Fibroblast of skin of left quadriceps (primary cell): ENCODE measurements around the gene KHSRP.
A peak's percentile ranks its signal among the peaks of the same experiment; 100 is the strongest.

Source experiments
- DNase-seq, 2 experiments: peaks; one replicate each; pipeline ENCODE4 v3.0.0-alpha.2; 2013; ENCODE audit warnings: low read depth in 2 of 2

Gene KHSRP

DNA sequence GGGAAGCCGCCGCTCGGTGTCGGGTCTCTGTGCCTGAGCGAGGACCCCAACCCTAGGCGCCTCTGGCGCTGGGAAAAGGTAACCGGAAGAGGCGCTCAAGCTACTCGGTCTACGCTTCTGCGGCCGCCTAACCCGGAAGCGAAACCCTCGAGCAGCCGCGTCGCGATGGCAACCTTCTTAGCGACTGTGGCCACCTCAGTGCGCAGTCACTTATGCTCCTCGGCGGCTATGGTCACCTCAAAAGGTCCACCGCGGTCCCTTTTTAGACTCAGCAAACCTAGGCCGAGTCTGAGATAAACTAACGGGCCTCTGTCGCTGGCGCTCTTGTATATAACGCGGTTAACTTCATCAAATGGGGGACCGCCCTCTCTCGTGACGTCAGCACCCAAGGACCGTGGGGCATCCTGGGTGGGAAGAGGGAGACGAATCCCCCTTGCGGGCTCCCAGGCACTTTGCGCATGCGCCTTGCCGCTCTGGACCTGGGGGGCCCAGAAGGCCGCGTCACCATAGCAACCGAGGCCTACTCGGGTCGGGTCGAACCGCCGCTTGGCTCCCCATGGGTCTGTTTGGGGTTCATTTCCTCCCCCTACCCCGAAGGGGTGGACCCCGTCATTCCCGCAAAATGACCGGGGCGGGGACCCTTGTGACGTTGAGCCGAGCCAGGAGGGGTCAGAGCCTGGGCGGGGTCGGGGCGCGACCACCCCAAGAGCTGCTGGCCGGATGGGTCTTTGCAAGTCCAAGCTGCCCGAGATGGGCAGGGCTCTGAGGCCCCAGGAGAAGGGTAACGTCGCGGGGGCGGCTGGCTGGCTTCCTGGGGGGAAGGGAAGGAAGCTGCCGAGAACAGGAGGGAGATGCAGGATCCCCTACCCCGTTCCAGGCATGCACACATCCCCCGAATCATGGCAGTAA lies 31.3 kb downstream of the KHSRP start, which contains the start of gene GTF2F1:
Gene GTF2F1 (minus strand): TSS at position 91 of the 909 bp plus-strand sequence. CDS start 169 bp downstream, outside the sequence.
- DNase-seq: peak; percentile 94 to 96

DNA sequence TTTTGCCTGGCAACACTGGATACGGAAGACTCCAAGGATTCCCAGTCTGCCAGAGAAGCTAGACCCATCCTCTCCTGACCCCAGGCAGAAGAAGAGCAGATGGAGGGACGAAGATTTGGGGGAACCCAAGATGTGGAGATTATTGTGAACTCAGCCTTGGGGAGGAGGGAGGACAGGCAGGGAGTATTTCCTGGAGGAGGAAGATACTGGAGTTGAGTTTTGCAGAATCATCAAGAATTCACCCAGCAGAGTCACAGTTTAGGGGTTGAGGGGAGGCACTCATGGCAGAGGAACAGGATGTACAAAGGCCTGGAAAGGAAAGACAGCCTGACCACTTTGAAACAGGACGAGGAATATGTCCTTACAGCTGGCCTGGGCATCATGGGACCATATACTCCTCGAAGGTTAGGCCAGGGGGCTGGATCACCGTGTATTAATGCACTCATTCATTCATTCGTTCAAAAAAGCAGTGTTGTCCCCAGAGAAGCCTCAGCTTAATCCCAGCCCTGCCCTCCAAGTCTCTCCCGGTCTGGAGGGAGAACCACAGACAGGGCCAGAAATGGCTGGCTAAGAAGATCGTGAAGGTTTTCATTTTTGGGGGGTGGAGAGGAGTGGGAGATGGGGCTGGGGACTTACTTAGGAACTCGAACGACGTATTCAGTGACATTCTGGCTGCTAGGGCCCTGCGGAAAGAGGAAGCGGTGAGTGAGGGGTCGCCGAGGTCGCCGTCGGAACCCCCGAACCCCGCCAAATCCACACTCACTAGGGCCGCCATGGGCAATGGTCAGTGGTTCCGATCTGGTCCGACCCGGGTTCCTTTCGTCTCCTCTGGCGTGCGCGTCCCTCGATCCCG lies 32.2 kb downstream of the KHSRP start:
- no peak for DNase-seq

DNA sequence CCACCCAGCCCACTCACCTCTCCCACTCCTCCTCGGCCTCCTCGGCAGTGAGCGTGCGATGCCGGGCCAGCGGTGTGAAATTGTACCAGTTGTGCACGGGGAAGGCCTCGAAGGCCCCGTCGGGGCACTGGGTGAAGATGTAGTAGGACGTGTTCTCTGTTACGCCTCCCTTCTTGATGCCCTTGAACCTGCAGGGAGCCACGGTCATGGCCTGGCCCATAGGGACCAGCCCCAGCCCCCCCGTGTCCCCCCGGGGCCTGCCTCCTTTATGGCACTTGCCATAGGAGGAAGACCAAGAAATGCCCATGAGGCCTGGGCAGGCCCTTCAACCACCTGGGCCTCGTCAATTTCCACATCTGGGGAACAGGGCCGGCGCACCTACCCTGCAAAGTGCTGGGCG lies 37.2 kb downstream of the KHSRP start:
- DNase-seq: no peak

DNA sequence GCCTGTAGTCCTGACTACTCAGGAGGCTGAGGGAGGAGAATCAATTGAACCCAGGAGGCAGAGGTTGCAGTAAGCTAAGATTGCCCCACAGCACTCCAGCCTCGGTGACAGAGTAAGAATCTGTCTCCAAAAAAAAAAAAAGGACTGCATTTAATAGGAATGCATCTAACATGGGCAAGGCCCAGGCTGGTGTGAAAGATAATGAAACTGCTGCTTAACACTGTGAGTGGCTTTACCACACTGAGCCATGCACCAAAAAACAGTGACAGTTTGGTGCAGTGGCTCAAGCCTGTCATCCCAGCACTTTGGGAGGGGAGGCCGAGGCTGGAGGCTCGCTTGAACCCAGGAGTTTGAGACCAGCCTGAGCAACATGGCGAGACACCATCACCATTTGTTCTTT lies 40.2 kb downstream of the KHSRP start:
- no peak for DNase-seq

DNA sequence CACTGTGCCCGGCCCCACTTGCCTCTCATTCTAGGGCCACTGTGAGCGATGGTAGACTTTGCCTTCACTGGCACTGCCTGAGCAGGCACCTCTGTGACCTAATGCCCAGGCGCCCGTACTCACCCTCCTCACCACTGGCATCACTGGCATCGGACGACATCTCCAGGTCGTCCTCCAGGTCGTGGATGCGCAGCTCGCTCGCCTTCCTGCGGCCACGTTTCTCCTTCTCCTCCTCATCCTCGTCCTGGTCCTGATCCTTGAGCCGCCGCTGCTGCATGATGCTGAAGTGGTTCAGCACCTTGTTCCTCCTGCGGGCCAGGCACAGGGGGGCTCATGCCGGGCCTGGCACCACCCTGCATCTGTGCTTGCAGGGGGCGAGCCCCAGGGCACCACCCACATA lies 41.4 kb downstream of the KHSRP start:
- DNase-seq: no peak

DNA sequence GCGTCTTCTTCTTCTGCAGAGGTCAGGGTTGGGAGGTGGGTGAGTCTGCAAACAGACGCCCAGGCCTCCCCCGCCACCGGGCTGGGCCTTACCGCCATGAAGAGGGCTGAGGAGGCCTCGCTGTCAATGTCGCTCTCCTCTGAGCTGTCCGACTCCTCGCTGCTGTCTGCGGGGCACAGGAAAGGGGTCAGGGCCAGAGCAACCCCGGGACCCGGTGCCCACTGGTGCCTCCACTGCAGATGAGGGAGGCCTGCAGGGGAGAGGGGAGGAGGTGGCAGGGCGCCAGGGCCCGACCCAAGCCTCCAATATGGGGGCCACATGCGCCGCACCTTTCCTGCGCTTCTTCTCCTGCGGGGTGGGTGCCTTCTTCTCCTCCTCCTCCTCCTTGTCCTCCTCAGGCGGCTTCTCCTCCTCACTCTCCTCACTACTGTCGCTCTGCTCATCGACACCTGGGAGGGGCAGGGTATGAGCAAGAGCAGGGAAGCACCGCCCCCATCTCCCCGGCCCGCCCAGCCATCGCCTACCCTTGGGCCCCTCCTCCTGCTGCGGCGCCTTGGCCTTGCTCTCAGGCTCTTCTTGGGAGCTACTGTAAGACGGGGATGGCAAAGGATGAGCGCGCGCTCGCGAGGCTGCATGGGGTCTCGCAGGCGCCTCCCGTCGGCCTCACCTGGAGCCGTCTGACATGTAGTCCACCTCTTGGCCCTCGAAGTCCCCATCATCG lies 43.4 kb downstream of the KHSRP start:
- DNase-seq: no peak

DNA sequence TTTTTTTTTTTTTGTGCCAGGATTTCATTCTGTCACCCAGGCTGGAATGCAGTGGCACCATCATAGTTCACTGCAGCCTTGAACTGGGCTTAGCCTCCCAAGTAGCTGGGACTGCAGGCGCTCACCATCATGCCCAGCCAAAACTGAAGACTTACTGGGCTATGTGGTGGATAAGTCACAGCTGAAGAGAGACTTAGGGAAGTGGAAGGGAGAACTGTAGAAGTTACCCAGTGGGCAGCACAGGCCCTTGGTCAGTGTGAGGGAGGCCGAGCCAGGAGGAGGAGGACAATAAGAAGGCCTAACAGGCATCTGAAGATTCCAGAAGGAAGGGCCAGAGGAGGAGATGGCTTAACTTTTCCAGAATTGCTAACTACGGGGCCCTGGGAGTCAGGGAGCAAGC lies 44.9 kb downstream of the KHSRP start:
- DNase-seq: no peak

DNA sequence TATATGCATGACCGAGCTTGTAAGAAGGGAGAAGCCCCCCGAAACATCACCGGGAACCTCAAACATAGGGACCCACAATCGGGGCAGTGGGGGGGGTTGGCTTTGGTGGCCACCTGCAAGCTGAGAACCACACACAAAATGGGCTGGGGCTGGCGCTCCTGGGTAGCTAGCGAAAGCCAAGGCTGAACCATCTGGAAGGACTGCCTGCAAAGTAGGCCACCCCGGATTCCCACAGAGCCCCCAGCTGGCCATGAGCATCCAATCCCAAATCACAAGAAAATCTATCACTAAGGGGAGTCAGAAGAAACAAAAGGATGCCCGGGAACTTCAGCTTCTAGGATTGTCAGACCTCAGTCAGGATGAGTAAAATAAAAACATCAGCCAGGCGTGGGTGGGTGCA lies 46.1 kb downstream of the KHSRP start:
- DNase-seq: no peak

DNA sequence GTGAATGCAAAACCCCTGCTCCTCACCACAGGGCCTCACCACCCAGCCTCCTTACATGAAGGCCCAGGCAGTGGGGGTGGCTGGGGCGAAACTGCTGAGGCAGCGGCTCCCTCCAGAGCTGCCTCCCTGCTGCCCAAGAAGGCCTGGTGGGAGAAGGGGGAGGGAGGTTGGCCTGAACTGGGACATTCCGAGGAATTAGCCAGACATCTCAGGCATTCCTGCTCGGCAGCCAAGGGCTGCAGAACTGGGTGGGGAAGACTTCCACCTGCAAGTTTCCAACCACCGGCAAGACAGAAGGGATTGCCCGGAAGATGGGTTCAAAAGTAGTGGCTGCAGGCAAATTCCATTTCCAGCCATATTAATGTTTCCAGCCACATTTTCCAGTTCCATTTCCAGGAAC lies 46.6 kb downstream of the KHSRP start:
- peak; percentile 28 to 34 for DNase-seq

DNA sequence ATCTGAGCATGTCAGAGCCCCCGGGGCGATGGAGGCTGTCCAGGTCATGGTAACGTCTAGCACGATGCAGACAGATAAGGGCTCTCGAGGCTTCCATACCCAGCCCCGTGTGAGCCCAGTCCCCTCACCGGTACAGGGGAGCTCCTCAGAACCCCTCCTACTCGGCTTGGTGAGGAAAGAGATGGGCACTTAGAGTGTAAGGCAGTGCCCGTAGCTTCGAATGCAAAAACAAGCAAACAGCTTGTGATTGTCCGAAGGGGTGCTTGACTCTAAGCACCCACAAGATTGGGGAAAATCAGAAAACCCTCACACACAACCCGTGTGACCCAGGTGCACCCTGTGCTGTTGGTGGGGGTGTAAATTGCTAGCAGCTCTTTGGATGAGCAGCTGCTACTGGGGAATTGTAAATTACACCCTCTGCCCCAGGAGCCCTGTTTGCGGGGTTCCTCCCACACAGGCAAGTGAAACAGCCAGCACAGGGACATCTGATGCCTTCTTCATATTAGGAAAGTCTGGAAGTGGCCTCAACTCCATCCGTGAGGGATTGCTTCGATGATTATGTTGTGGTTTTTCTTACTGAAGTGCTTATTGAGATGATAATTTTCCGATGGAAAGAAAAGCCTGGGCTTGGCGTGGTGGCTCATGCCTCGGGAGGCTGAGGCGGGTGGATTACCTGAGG lies 48.0 kb downstream of the KHSRP start:
- DNase-seq: no peak

DNA sequence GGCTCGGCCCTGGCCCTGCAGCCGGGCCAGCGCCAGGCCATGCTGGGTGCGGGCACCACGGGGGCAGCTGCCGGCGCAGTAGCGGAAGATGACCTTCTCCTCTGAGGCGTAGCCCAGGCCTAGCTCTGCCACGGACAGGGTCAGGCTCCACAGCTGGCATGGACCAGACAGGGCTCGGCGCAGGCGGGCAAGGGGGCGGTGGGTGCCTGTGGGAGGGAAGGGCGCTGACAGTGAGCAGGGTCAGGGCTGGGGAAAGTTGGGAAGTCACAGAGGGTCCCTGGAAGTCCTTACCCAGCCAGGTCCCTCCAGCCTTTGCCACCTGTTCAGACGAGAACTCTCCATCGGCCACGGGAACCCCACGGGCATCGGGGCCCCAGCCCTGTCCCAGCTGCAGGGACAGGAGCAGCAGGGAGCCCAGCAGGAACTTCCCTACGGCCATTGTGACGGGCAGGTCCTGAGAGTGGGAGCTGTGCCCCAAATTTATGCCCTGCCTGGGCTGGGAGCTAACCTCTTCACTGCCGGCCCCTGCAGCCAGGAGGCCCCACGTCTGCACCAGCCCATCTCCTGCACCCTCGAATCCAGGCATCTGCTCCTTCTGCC lies 49.1 kb downstream of the KHSRP start, which contains the start of gene PSPN:
Gene PSPN (minus strand): TSS at position 523 of the 600 bp plus-strand sequence. CDS start 84 bp downstream, at position 439.
- no peak for DNase-seq

DNA sequence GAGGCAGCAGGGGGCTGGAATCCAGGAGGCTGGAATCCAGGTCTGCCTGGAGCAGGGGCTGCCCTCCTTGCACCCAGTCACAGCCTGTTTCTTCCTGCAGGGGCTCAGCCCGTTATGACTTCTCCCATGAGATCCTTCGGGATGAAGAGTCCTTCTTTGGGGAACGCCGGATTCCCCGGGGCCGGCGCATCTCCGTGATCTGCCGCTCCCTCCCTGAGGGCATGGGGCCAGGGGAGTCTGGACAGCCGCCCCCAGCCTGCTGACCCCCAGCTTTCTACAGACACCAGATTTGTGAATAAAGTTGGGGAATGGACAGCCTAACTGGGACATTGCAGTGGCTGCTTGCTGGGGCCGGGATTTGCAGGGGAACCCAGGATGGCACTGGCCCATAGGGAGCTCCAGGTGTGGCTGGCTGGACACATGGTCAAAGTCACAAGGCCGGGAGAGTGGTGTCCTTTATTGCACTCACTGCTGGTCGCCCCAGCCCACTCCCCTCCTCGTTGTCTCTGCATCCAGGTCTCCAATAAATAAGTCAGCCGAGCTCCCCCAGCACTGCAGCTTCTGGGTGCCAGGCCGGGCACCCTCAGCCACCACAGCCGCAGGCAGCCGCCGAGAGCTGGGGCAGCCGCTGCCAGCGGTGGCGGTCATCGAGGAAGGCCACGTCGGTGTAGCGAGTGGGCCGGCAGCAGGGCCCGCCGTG lies 49.8 kb downstream of the KHSRP start:
- no peak for DNase-seq

DNA sequence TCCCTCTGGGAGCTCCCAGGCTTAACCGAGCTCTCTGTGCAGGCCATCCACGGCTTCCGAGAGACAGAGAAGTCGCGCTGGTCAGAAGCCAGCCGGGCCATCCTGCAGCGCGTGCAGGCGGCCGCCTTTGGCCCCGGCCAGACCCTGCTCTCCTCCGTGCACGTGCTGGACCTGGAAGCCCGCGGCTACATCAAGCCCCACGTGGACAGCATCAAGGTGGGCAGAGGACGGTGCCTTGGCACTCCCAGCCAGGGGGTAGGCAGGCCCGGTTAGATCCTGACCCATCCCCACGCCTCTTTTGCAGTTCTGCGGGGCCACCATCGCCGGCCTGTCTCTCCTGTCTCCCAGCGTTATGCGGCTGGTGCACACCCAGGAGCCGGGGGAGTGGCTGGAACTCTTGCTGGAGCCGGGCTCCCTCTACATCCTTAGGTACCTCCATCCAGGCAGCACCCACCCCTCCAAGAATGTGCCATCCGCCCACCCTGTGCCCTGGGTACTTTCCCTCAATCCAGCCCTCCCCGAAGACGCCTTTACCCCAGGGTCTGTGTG lies 50.4 kb downstream of the KHSRP start:
- no peak for DNase-seq

DNA sequence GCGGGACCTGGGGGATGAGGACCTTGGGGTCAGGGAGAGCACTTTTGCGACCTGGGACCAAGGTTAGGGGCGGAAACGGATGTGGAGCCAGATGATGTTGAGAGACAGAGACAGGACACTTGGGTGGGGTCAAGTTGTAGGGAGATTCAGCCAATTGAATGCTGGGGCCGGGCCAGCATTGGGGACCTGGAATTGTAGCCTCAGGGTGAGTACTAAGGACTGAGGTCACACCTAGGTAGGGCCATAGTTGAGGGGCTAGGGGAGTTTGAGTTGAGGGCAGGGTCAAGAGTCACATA lies 50.9 kb downstream of the KHSRP start:
- DNase-seq: no peak

DNA sequence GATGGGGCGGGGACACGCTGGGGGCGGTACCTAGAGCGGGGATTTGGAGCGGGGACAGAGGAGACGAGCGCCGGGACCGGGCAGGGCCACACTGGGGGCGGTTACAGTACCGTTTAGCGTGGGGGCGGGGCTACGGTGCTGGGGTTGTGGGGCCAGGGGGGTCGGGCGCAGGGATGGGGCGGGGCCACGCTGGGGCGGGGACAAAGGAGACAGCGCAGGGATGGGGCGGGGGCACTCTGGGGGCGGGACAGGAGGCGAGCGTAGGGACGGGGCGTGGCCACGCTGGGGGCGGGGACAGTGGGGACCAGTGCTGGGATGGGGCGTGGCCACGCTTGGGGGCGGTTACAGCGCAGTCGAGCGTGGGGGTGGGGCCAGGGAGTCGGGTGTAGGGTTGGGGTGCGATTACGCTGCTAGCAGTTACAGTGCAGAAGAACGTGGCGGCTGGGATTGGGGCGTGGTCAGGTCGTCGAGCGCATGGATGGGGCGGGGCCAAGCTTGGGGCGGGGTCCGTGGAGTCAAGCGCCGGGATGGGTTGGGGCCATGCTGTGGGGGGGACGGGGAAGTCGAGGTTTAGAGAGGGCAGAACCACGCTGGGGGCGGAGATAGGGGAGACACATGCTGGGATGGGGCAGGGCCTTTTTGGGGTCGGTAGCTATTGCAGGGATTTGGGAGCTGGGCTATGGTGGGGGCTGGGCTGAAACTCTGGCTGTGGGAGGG lies 51.4 kb downstream of the KHSRP start:
- DNase-seq: peak; percentile 96

DNA sequence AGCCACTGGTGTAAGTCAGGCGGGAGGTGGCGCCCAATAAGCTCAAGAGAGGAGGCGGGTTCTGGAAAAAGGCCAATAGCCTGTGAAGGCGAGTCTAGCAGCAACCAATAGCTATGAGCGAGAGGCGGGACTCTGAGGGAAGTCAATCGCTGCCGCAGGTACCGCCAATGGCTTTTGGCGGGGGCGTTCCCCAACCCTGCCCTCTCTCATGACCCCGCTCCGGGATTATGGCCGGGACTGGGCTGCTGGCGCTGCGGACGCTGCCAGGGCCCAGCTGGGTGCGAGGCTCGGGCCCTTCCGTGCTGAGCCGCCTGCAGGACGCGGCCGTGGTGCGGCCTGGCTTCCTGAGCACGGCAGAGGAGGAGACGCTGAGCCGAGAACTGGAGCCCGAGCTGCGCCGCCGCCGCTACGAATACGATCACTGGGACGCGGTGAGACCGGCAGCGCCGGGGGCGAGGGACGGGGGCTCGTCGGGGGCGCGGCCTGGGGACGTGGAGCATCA lies 52.0 kb downstream of the KHSRP start, which contains the start of gene ALKBH7:
Gene ALKBH7 (plus strand): TSS at position 201 of the 502 bp plus-strand sequence. CDS start 27 bp downstream, at position 228.
- DNase-seq: peak; percentile 100

DNA sequence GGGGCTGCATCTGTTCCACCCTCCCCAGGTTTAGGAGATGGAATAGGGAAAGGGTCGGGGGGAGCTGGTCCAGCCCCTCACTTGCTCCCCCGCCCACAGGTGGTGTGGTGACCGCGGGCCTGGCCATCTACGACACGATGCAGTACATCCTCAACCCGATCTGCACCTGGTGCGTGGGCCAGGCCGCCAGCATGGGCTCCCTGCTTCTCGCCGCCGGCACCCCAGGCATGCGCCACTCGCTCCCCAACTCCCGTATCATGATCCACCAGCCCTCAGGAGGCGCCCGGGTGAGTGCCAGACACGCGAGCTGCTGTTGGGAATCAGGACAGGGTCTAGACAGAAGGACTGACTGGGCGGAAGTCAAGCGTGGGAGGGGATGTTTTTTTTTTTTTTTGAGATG lies 60.3 kb downstream of the KHSRP start:
- DNase-seq: no peak
